GM12892 (cell line): ENCODE measurements around the gene BRSK2.
A peak's percentile ranks its signal among the peaks of the same experiment; 100 is the strongest.
"Not testable (repeated sequence)": the region's sequence is repeated elsewhere in the genome, so short reads cannot be mapped to it uniquely, and the experiment has no call there.

Experiments used
- DNase-seq: peaks from one replicate; pipeline ENCODE4 v3.0.0; 2011; ENCODE audit not compliant: insufficient read length
- FAIRE-seq: peaks from 2 replicates; lab custom pipeline; 2011; peaks lifted over from hg19 to GRCh38; lab: Jason Lieb, UNC
- POLR2A ChIP-seq: IDR thresholded peaks from 2 replicates; pipeline ENCODE4 v1.6.1; 2011; ENCODE audit warnings: low read depth, low read length, control low read depth
- POLR2AphosphoS5 ChIP-seq: IDR thresholded peaks from 2 replicates; pipeline ENCODE4 v1.6.1; 2011; ENCODE audit warnings: low read depth, low read length, control low read depth
- TAF1 ChIP-seq: IDR thresholded peaks from 2 replicates; pipeline ENCODE4 v1.6.1; 2011; ENCODE audit warnings: low read depth, mild to moderate bottlenecking, control low read depth, low read length, borderline replicate concordance

BRSK2 gene

DNA sequence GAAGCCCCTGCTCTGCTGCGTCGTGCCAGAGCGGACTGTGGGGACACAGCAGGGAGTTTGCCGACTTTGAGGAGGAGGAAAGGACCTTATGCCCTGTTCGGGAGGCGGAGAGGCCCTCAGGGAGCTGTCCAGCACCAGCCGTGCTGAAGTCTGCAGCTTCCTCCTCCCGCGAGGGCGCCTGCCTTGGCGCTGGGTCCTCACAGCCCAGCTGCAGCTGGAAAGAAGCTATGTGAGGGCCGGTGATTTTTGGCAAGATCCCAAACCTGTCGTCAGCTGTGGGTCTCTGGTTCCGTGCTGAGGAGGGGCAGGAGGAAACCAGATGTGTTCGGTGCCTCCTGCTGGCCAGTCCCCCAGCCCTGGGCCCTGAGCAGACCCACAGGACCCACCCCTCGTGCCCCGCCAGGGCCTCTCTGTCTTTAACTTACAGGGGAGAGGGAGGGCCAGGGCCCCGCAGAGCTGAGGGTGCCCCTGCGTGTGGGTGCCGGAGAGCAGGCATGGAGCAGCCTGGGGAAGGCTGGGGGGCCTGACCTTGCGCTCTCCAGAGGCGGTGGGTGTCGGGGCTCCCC is 12.0 kb downstream of the BRSK2 start:
- TF ChIP-seq POLR2A, result no peak
- no peak for TF ChIP-seq TAF1
- no peak for TF ChIP-seq POLR2AphosphoS5
- FAIRE-seq (no peak), DNase-seq (peak; percentile 73)

DNA sequence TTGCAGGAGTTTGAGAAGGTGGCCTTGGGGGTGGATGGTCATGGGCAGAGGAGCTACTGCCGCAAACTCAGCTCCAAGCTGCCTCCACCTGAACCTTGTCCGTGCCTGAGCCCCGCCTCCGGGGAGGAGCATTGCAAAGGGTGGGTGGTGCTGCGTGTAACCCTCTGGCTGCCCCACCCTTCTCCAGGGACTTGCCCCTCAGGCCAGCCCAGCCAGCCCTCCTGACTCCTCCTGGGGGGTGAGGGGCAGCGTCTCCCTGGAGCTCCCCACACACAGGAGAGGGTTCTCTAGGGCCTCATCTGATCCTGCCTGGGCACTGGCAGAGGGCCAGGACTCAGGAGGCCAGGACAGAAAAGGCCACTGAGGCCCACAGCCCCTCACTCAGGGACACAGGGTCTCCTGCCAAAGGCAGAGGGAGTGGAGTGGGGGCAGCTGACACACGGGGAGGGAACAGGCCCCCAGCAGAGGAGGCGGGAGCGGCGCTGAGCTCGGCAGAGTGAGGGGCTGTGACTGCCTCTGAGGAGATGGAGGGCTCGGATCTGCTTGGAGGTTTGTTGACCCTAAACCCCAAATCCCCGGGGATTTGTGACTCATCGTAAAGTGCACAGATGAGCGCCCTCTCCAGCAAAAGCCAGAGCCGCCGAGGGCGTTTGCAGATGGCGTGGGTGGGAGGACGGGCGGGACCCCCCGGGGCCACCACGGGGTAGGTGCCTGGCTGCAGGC is 12.8 kb downstream of the BRSK2 start:
- no peak for FAIRE-seq
- DNase-seq, result no peak
- TF ChIP-seq TAF1 (no peak), POLR2A (no peak), POLR2AphosphoS5 (no peak)

DNA sequence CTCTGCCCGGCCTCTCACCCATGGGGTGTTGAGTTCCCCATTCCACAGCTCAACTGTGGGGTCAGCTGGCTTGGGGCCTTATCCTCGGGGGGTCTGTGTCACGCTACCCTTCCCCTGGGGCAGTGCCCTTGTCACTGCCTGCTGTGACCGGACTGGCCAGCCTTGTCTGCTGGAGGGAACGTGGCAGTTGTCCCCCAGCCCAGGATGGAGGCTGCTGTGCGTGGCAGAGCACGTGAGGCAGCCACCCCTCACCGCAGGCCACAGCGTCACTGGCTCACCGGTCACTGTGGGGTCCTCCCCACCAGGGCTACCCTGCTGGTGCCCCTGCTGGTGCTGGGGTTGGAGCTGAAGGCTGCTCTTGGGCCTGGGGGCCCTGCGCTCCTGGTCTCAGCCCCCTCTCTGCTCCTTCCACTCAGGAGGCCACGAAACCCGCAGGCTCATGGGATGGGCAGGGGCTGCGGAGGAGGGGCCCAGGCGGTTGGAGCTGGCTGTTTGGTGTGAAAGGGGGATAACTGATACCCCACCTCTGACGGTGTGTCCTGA is 13.4 kb downstream of the BRSK2 start:
- DNase-seq, result no peak
- no peak for FAIRE-seq
- no peak for TF ChIP-seq POLR2AphosphoS5
- no peak for TF ChIP-seq POLR2A
- no peak for TF ChIP-seq TAF1

DNA sequence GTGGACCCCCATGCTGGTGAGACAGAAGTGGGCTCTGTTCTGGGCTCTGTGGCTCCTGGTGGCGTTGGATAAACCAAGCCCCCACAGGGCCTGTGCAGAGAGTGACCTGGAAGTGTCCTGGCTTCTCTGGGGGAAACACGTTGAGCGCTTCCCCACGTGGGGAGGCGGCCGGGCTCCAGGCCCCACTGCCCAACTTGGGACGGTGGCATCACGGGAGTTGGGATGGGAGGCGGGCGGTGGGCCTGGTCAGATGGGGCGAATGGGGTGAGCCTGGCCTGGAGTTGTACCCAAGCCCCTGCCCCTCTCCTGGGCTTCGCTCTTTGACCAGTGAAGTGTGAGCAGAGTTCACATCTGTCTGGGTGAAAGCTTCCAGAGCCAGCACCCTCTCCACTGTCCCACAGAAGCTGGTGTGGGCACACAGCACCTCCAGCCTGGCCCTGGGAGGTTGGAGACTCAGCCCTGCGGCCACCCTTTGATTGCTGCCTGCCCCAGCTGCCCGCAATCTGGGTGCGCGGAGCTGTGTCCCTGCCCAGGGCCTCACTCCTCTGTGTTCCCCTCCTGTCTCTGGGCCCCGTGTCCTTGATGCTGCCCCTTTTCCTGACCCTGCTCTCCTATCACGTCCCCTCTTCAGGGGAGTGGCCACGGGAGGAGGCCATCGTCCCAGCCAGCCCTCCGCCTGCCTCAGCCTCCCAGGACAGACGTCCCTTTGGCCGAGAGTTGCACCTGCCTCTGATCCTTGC is 14.2 kb downstream of the BRSK2 start:
- TF ChIP-seq POLR2AphosphoS5, result no peak
- no peak for TF ChIP-seq POLR2A
- TF ChIP-seq TAF1, result no peak
- FAIRE-seq, result no peak
- no peak for DNase-seq

DNA sequence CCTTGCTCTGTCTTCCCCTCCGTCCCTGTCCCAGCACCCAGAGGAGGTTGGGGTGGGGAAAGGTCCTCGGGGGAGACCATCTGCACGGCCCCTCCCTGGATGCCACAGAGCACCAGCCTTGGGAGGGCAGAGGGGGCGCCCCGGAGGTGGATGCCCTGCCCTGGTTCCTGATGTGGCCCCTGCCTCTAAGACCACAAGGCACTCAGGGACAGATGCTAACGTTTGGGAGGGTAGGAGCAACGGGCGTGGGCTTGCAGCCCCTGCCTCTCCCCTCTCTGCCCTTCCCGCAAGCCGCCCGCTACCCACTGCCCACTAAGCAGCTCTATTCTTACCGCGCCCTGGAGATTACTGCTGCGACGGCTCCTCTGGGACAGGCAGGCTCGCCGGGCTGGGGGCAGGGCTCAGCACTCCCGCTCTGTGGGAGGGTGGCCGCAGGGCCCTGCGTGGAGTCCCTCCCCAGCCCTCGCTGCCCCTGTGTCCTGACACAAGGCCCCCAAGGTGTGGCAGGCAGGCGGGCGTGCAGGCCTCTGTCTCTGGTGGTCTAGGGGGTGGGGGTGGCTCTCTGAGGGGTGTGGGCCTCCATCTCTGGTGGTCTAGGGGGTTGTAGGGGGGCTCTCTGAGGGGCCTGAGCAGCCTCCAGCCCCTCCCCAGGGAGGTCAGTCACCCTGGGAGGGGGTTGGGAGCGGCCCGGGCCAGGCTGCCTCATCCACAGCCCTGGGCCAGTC is 14.9 kb downstream of the BRSK2 start:
- TF ChIP-seq TAF1 (no peak), POLR2A (no peak), POLR2AphosphoS5 (no peak)
- FAIRE-seq (no peak), DNase-seq (no peak)

DNA sequence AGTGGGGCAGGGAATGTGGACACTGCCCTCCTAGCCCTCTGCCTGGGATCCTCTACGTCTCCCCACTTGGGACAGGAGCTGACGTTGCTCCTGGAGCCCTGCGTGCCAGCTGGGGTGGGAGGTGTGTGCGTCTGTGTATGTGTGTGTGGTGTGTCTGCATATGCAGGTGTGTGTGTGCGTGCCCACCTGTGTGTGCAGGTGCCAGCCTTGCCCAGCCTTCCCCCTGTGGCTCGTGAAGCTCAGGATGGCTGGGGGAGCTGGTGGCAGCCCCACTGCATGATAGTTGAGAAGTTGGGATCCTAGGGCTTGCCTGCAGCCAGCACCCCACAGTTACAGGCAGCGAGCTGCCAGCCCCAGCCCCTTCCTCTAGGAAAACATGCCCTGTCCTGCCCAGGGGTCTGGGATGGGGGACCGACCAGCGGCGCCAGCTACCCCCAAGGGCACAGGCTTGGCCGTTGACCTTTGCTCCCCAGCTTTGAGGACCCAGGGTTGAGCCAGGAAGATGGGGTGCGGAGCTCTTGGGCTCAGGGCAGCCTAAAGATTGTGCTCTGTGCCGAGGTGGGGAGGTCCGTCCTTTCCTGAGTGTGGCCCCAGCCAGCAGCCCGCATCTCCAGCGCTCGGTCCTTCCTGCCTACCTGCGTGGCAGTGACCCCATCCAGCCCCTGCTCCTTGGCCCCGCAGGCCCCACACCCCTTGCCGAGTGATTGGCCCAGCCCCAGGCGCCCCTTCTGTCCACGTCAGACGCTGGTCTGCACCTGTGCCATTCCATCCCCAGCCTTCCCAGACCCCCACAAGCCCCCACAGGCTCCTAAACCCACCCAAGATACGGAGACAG is 15.7 kb downstream of the BRSK2 start:
- TF ChIP-seq TAF1 (no peak), POLR2AphosphoS5 (no peak), POLR2A (no peak)
- DNase-seq, result no peak
- no peak for FAIRE-seq

DNA sequence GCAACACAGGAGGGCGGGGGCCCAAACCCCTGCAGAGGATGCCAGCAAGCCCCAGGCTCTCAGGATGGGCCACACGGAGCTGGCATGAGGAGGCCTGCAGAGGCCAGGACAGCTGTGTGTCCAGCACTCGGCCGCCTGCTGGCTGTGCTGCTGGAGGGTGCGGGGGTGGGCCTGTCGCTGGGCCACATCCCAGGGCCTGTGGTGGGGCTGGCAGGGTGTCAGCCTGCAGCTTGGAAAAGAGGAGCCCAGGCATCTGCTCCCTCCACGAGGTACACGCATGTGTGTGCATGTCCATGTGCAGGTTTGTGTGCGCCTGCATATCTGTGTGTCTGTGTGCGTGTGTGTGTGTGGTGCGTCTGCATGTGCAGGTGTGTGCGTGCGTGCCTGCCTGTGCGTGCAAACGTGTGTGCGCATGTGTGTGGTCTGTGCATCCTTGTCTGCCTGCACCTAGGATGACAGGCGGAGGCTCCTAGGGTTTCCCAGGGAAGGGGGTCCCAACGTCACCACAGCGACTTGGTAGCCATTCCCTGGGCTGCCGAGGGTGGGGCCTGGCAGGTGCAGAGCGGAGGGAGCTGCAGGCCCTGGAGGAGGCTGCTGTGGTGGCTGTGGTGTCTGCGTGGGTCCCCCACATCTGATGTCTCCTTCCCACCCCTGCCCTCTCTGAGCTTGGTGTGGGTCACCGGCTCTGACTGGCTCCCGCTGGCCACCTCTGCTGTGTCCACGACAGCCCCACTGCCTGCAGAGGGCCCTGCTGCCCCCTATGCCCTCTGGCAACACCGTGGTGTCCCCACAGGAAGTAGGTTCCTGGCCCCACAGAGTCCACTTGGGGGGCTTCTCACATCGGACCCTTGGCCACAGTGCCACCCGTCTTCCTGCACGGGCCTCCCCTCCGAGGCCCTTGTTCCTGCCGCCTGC is 17.1 kb downstream of the BRSK2 start:
- no peak for FAIRE-seq
- no peak for TF ChIP-seq POLR2AphosphoS5
- no peak for TF ChIP-seq POLR2A
- no peak for TF ChIP-seq TAF1
- DNase-seq, result no peak

DNA sequence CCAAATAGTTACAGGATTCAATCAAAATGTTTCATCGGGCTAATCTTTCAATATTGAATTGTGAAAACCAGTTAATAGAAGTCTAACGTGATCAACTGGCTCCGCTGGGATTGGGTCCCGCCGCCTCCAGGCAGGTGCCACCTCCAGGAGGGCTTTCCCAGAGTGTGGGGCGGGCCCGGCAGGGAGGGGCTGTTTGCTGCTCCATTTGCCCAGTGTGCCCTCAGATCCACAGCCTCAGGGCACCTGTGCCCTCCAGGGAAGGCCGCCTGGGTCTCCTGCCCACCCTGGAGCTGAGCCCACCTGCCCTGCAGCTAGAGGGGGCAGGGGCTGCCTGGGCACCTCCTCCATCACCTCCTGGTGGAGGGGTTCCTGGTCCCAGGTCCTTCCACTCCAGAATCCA is 17.9 kb downstream of the BRSK2 start:
- DNase-seq, result no peak
- no peak for FAIRE-seq
- TF ChIP-seq POLR2AphosphoS5 (no peak), TAF1 (no peak), POLR2A (no peak)

DNA sequence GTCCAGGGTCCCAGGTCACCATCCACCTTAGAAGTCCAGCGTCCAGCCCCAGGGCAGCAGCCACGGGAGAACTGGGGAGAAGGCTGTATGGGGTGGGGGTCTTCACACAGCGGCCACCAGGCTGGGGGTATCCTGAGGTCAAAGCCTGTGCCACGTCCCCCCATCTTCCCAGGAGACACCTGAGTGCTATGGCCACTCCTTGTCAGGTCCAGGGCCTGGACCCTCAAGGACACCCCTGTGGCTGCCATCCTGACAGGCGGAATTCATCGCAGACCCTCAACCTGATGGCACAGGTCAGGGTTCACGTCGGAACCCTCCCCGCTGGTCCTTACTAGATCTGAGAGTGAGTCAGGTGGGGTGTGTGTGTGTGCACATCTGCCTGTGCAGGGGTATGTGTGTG is 18.6 kb downstream of the BRSK2 start:
- FAIRE-seq (no peak), DNase-seq (no peak)
- TF ChIP-seq TAF1, result no peak
- TF ChIP-seq POLR2A, result no peak
- TF ChIP-seq POLR2AphosphoS5, result no peak

DNA sequence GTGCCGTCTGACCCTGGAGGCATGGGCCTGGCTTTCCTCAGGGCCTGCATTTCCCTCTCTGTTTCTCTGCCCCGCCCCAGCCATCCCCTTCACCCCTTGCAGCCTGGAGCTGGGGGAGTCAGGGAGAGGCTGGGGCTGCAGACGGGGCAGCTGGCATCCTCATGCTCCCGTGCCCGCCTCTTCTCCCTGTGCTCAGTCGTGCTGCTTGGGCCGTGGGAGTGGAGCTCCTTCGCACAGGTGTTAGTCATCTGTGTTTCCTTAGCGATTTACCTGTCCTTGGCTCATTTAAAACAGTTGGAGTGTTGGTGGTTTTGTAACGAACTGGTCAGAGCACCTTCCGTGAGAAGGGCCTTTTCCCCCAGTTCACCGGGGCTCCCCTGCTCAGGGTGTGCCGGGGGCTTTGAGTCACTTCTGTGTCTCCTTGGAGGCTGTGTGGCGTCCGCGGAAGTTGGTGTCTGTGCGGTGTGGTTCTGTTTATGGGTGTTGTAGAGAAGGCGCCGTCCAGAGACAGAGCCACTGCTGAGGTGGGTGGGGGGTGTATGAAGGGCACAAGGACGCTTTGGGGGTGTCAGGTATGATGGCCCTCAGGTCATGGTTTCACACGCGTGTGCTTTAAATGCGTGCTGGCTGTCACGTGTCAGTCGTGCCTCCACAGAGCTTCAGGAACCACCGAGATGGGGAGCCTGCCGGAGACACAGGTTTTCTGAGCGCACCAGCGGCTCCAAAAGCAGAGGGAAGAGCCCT is 19.5 kb downstream of the BRSK2 start:
- DNase-seq (no peak), FAIRE-seq (no peak)
- no peak for TF ChIP-seq POLR2AphosphoS5
- no peak for TF ChIP-seq TAF1
- no peak for TF ChIP-seq POLR2A

DNA sequence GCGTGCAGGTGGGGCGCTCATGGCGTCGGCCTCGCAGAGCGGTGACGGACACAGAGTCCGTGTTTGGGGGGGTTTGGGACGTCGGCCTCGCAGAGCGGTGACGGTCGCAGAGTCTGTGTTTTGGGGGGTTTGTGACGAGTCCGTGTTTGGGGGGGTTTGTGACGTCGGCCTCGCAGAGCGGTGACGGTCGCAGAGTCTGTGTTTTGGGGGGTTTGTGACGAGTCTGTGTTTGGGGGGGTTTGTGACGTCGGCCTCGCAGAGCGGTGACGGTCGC is 20.1 kb downstream of the BRSK2 start:
- not testable (repeated sequence) for FAIRE-seq, DNase-seq
